HepG2 (cell line): Measurements from ENCODE around the gene GATM. TPM values are rescaled to one million over a fixed set of nuclear protein-coding genes. Genes with fewer than 3 reads are reported as not detected.

ENCODE experiments used
- FOXA3 ChIP-seq: IDR thresholded peaks from 2 replicates; pipeline ENCODE4 v1.6.1; 2016; ENCODE audit warnings: missing genetic modification reagents, missing compliant biosample characterization
- GATA4 ChIP-seq: sonication (generic); IDR thresholded peaks from 2 replicates; pipeline ENCODE4 v1.6.1; 2016; ENCODE audit warnings: antibody characterized with exemption, low read depth, borderline replicate concordance
- PHF20 ChIP-seq: sonication (generic); formaldehyde crosslinking; IDR thresholded peaks from 2 replicates; pipeline ENCODE4 v1.5.0; 2020; ENCODE audit warnings: mild to moderate bottlenecking, missing genetic modification reagents
- RORA ChIP-seq: sonication (generic); formaldehyde crosslinking; IDR thresholded peaks from 2 replicates; pipeline ENCODE4 v1.5.0; 2020; ENCODE audit warnings: mild to moderate bottlenecking, missing genetic modification reagents, moderate library complexity
- SP2 ChIP-seq: sonication (generic); formaldehyde crosslinking; IDR thresholded peaks from 2 replicates; pipeline ENCODE4 v1.5.1; 2020; ENCODE audit warnings: mild to moderate bottlenecking, missing genetic modification reagents
- ZNF703 ChIP-seq: sonication (generic); formaldehyde crosslinking; IDR thresholded peaks from 2 replicates; pipeline ENCODE4 v1.5.1; 2020; ENCODE audit warnings: missing genetic modification reagents, mild to moderate bottlenecking, moderate library complexity, borderline replicate concordance
- polyA plus RNA-seq, 8 experiments: library from polyadenylated mRNA; depleted of rRNA in 3 of 8; stranded (reverse) in 7 of 8; unstranded in 1 of 8; fragments of >200 nt; fragmentation: Illumina TruSeq in 4 of 8; extraction: Trizol in 4 of 8; gene quantifications; 2 replicates each; pipeline versions ENCODE4 v1.2.1 to v1.2.3, GENCODE V29; 2011 to 2016; ENCODE audit warnings: low read depth in 4 of 8, missing spikeins in 1 of 8, mixed read lengths in 1 of 8; ENCODE audit not compliant: insufficient read depth in 1 of 8
- total RNA-seq, 5 experiments: library from RNA; depleted of rRNA; stranded (reverse); fragments of >200 nt; fragmentation: Illumina TruSeq; extraction: Trizol; gene quantifications; 2 replicates each; pipeline ENCODE4 v1.2.3, GENCODE V29; 2016; ENCODE audit warnings: low read depth in 1 of 5
- TF ChIP-seq, protein P1 (sequence below): sonication (generic); formaldehyde crosslinking; IDR thresholded peaks from 2 replicates; pipeline ENCODE4 v1.5.1; 2020; ENCODE audit warnings: mild to moderate bottlenecking, missing genetic modification reagents, moderate library complexity
- TF ChIP-seq, protein P2 (sequence below): sonication (generic); formaldehyde crosslinking; IDR thresholded peaks from 2 replicates; pipeline ENCODE4 v1.4.0; 2020; ENCODE audit warnings: missing genetic modification reagents
- TF ChIP-seq, protein P3 (sequence below): conservative IDR thresholded peaks from 2 replicates; pipeline ENCODE4 v1.6.1; 2018; ENCODE audit warnings: missing genetic modification reagents
- TF ChIP-seq, protein P4 (sequence below): sonication (generic); formaldehyde crosslinking; IDR thresholded peaks from 2 replicates; pipeline ENCODE4 v1.4.0; 2020; ENCODE audit warnings: low read depth, missing genetic modification reagents
- TF ChIP-seq, protein P5 (sequence below): sonication (generic); formaldehyde crosslinking; IDR thresholded peaks from 2 replicates; pipeline ENCODE4 v1.4.0; 2020; ENCODE audit warnings: missing genetic modification reagents, low read depth, mild to moderate bottlenecking, borderline replicate concordance
- TF ChIP-seq, protein P6 (sequence below): sonication (generic); formaldehyde crosslinking; IDR thresholded peaks from 2 replicates; pipeline ENCODE4 v1.4.0; 2020; ENCODE audit warnings: missing genetic modification reagents

Gene GATM
- total and polyA plus RNA-seq, 2 of the 13 experiments (the other 11 are each of a cell fraction or from before 2014, with no cell fraction given) = 2.1 to 16.8 TPM

DNA sequence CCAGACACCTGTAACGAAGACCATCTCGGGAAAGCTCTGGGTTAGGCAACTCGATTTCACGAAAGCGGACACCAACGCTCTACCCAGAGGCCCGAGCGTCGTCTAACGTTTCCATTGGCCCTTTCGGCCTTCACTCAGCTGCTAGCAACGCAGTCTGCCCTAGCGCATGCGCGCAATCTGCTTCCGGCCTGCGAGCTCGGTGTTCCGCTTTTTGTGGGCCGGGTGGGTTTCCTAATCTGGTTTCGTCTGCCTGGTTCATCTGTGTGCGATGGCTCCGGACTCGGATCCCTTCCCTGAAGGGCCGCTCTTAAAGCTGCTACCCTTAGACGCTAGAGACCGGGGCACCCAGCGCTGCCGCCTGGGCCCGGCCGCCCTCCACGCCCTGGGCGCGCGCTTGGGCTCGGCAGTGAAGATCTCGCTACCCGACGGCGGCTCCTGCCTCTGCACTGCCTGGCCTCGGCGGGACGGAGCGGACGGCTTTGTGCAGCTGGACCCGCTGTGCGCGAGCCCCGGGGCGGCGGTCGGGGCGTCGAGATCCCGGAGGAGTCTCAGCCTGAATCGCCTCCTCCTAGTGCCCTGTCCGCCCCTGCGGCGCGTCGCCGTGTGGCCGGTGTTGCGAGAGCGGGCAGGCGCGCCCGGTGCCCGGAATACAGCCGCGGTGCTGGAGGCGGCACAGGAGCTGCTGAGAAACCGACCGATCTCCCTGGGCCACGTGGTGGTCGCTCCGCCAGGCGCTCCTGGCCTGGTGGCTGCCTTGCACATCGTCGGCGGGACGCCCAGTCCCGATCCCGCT, 24.0 kb upstream of the GATM start (continued):
- TF ChIP-seq GATA4 = peak; percentile 31; the same call in 1 of the 2 replicates
- TF ChIP-seq, protein P1, sequence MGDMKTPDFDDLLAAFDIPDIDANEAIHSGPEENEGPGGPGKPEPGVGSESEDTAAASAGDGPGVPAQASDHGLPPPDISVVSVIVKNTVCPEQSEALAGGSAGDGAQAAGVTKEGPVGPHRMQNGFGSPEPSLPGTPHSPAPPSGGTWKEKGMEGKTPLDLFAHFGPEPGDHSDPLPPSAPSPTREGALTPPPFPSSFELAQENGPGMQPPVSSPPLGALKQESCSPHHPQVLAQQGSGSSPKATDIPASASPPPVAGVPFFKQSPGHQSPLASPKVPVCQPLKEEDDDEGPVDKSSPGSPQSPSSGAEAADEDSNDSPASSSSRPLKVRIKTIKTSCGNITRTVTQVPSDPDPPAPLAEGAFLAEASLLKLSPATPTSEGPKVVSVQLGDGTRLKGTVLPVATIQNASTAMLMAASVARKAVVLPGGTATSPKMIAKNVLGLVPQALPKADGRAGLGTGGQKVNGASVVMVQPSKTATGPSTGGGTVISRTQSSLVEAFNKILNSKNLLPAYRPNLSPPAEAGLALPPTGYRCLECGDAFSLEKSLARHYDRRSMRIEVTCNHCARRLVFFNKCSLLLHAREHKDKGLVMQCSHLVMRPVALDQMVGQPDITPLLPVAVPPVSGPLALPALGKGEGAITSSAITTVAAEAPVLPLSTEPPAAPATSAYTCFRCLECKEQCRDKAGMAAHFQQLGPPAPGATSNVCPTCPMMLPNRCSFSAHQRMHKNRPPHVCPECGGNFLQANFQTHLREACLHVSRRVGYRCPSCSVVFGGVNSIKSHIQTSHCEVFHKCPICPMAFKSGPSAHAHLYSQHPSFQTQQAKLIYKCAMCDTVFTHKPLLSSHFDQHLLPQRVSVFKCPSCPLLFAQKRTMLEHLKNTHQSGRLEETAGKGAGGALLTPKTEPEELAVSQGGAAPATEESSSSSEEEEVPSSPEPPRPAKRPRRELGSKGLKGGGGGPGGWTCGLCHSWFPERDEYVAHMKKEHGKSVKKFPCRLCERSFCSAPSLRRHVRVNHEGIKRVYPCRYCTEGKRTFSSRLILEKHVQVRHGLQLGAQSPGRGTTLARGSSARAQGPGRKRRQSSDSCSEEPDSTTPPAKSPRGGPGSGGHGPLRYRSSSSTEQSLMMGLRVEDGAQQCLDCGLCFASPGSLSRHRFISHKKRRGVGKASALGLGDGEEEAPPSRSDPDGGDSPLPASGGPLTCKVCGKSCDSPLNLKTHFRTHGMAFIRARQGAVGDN (CRISPR knock-in tag) = peak; percentile 83
- peak; percentile 96 for TF ChIP-seq SP2 (CRISPR knock-in tag)
- TF ChIP-seq, protein P2, sequence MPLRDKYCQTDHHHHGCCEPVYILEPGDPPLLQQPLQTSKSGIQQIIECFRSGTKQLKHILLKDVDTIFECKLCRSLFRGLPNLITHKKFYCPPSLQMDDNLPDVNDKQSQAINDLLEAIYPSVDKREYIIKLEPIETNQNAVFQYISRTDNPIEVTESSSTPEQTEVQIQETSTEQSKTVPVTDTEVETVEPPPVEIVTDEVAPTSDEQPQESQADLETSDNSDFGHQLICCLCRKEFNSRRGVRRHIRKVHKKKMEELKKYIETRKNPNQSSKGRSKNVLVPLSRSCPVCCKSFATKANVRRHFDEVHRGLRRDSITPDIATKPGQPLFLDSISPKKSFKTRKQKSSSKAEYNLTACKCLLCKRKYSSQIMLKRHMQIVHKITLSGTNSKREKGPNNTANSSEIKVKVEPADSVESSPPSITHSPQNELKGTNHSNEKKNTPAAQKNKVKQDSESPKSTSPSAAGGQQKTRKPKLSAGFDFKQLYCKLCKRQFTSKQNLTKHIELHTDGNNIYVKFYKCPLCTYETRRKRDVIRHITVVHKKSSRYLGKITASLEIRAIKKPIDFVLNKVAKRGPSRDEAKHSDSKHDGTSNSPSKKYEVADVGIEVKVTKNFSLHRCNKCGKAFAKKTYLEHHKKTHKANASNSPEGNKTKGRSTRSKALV (CRISPR knock-in tag) = peak; percentile 49; the same call in 1 of the 2 replicates
- TF ChIP-seq, protein P3, sequence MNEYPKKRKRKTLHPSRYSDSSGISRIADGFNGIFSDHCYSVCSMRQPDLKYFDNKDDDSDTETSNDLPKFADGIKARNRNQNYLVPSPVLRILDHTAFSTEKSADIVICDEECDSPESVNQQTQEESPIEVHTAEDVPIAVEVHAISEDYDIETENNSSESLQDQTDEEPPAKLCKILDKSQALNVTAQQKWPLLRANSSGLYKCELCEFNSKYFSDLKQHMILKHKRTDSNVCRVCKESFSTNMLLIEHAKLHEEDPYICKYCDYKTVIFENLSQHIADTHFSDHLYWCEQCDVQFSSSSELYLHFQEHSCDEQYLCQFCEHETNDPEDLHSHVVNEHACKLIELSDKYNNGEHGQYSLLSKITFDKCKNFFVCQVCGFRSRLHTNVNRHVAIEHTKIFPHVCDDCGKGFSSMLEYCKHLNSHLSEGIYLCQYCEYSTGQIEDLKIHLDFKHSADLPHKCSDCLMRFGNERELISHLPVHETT = peak; percentile 50; the same call in 1 of the 2 replicates
- TF ChIP-seq, protein P4, sequence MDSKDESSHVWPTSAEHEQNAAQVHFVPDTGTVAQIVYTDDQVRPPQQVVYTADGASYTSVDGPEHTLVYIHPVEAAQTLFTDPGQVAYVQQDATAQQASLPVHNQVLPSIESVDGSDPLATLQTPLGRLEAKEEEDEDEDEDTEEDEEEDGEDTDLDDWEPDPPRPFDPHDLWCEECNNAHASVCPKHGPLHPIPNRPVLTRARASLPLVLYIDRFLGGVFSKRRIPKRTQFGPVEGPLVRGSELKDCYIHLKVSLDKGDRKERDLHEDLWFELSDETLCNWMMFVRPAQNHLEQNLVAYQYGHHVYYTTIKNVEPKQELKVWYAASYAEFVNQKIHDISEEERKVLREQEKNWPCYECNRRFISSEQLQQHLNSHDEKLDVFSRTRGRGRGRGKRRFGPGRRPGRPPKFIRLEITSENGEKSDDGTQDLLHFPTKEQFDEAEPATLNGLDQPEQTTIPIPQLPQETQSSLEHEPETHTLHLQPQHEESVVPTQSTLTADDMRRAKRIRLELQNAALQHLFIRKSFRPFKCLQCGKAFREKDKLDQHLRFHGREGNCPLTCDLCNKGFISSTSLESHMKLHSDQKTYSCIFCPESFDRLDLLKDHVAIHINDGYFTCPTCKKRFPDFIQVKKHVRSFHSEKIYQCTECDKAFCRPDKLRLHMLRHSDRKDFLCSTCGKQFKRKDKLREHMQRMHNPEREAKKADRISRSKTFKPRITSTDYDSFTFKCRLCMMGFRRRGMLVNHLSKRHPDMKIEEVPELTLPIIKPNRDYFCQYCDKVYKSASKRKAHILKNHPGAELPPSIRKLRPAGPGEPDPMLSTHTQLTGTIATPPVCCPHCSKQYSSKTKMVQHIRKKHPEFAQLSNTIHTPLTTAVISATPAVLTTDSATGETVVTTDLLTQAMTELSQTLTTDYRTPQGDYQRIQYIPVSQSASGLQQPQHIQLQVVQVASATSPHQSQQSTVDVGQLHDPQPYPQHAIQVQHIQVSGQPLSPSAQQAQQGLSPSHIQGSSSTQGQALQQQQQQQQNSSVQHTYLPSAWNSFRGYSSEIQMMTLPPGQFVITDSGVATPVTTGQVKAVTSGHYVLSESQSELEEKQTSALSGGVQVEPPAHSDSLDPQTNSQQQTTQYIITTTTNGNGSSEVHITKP (CRISPR knock-in tag) = peak; percentile 65; the same call in 1 of the 2 replicates
- TF ChIP-seq, protein P5, sequence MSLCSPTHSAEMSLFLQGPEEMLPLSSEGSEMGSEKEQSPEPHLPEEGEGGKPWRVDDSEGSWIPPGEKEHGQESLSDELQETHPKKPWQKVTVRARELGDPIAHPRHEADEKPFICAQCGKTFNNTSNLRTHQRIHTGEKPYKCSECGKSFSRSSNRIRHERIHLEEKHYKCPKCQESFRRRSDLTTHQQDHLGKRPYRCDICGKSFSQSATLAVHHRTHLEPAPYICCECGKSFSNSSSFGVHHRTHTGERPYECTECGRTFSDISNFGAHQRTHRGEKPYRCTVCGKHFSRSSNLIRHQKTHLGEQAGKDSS (CRISPR knock-in tag) = peak; percentile 29; the same call in 1 of the 2 replicates
- peak; percentile 54; the same call in 1 of the 2 replicates for TF ChIP-seq ZNF703 (CRISPR knock-in tag)
- TF ChIP-seq, protein P6, sequence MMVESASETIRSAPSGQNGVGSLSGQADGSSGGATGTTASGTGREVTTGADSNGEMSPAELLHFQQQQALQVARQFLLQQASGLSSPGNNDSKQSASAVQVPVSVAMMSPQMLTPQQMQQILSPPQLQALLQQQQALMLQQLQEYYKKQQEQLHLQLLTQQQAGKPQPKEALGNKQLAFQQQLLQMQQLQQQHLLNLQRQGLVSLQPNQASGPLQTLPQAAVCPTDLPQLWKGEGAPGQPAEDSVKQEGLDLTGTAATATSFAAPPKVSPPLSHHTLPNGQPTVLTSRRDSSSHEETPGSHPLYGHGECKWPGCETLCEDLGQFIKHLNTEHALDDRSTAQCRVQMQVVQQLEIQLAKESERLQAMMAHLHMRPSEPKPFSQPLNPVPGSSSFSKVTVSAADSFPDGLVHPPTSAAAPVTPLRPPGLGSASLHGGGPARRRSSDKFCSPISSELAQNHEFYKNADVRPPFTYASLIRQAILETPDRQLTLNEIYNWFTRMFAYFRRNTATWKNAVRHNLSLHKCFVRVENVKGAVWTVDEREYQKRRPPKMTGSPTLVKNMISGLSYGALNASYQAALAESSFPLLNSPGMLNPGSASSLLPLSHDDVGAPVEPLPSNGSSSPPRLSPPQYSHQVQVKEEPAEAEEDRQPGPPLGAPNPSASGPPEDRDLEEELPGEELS (CRISPR knock-in tag) = no peak; the same call in 1 of the 2 replicates
- TF ChIP-seq RORA = no peak
- peak; percentile 86 for TF ChIP-seq PHF20 (CRISPR knock-in tag)
- no peak for TF ChIP-seq FOXA3 (CRISPR knock-in tag)
